NCI-H69 (cell line): ENCODE results near the gene GAS2L1.
"Not testable (repeated sequence)": the region's sequence is repeated elsewhere in the genome, so short reads cannot be mapped to it uniquely, and the experiment has no call there.

Experiments used
- DNase-seq: peaks from one replicate; lab custom pipeline; 2025; lab: John Stamatoyannopoulos, UW

GAS2L1 gene

GRCh38 chr22:29342177-29342576 is 35.7 kb downstream of the GAS2L1 start:
- no peak for DNase-seq

DNA sequence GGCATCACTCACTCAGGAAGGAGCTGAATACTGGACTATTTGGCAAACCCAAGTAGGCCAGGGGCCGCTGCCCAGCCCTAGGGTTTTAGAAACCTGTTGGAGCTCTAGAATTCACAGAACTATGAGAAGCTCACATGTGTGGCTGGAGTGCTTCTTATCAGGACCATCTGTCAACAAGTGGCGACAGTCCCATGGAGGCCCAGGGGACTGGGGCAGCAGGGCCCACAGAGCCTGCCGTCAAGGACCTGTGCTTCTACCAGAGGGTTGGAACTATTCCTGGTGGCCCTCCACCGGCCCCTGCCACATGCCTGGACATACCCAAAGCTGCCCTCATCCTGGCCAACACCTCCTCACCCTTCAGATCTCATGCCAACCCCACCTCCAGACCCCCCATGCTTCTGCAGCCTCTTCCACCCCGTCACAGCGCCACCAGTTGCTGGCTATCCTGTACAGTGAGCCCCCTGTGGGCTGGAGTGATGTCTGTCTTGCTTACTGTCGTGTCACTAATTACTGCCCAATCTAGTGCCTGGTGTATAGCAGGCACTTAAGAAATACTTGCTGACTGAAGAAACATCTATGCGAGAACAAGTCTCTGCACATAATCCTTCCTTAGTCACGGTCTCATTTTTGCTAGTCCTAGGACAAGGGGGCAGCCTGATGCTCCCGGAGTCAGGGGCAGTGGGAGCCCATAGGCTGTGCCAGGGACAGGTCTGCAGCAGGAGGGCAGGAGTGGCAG is 36.3 kb downstream of the GAS2L1 start:
- no peak for DNase-seq

GRCh38 chr22:29343313-29343805 is 36.9 kb downstream of the GAS2L1 start:
- DNase-seq, result peak; percentile 75

- peak; percentile 94 for DNase-seq
Measured at GRCh38 chr22:29344137-29344536, 37.7 kb downstream of the GAS2L1 start.

DNA sequence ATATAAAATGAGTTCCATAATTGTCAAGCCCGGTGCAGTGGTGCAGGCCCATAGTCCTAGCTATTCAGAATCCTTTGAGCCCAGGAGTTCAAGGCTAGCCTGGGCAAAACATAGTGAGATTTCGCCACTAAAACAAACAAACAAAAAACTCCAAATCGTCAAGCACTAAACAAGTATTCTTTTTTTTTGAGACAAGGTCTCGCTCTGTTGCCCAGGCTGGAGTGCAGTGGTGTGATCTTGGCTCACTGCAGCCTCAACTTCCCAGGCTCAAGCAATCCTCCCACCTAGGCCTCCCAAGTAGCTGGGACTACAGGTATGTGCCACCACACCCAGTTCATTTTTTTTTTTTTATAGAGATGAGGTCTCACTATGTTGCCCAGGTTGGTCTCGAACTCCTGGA is 38.4 kb downstream of the GAS2L1 start:
- not testable (repeated sequence) for DNase-seq

DNA sequence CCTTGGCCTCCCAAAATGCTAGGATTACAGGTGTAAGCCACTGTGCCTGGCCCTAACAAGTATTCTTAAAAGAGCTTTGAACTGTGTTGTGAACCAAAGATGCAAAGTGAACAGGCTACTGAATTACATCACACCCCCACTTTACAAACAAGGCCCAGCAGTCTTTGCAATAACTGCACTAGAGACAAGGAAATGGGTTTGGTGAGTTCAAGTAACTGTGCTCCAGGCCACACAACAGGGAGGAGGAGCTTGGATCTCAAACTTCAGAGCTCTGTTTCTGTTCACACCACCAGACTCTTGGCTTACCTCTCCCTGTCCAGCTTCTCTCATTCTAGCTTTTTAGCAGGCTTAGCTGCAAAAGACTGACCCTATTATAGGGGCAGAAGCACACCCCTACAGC is 39.5 kb downstream of the GAS2L1 start:
- no peak for DNase-seq

DNA sequence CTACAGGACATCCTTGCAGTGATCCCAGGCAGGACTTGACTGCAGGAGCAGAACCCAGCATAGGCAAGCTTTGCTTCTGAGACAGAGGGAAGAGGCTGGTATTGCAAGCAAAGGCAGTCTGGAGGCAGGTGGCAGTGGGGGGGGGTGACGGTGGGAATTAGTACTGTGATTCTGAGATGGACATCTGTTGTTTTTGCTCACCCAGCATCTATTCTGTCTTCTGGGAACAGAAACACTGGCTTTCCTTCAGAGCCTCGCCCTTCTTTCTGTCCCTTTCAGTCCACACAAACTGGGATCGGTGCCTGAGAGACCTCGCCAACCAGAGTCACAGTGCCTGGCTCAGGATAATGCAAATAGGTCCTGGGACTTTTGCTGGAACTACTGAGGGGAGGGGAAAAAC is 40.2 kb downstream of the GAS2L1 start:
- DNase-seq, result peak; percentile 36

GRCh38 chr22:29348041-29348440 is 41.6 kb downstream of the GAS2L1 start:
- no peak for DNase-seq

- no peak for DNase-seq
Measured at GRCh38 chr22:29348956-29349355, 42.5 kb downstream of the GAS2L1 start.

GRCh38 chr22:29351042-29351441 is 44.6 kb downstream of the GAS2L1 start:
- DNase-seq, result no peak

- no peak for DNase-seq
Measured at GRCh38 chr22:29351891-29352290, 45.4 kb downstream of the GAS2L1 start.

DNA sequence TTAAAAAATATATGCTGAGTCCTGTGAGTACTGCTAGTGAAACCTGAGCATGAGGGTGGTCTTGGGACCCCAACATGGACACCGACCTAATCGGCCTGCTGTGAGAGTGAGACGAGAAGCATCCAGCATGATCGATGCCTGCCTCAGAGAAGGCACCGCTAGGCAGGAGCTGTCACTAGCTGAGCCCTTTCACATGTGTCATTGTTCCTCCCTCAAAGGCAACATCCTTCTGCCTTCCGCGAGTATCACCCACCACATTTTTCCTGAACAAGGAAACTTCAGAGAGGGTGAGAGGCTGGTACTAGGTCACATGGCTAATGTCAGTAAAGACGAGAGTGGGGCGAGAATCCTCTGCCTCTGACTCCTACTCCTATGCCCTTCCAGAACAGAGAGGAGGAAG is 46.3 kb downstream of the GAS2L1 start:
- DNase-seq, result no peak

GRCh38 chr22:29353286-29353685 is 46.8 kb downstream of the GAS2L1 start:
- DNase-seq, result no peak

GRCh38 chr22:29353860-29354259 is 47.4 kb downstream of the GAS2L1 start:
- DNase-seq, result no peak

GRCh38 chr22:29357193-29357890 is 50.9 kb downstream of the GAS2L1 start:
- DNase-seq, result not testable (repeated sequence)

DNA sequence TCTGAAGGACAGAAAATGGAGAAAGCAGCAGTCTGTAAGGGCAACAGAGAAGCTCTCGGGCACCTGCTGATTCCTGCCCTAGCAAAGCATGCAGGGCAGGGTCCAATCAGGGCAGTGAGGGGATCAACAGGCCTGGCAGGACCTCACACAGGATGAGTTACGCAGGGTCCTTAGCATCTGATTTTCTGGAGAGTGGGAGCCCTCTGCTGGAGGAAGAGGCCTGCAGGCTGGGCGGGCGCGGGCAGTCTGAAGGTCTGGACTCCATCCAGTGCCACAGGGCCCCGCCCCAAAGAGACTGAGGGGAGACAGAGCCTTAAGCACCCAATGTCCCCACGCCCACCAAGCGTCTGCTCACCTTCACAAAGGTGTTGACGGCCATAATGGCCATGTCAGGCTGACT is 53.0 kb downstream of the GAS2L1 start:
- peak; percentile 46 for DNase-seq
